T-helper 1 cell treated with Interleukin-12 subunit alpha and Interleukin-12 subunit beta and Interleukin-4 antibody, amounts not matched to agents 30 μg/mL and 1 μg/mL, for 36 hours (primary cell): ENCODE data around the gene BBOX1.
"Not testable (repeated sequence)": the region's sequence is repeated elsewhere in the genome, so short reads cannot be mapped to it uniquely, and the experiment has no call there.

Experiments used
- H3K27ac Mint-ChIP-seq: one replicate; pipeline ENCODE4 v1.8.0; 2021; ENCODE audit warnings: mild to moderate bottlenecking, mixed read lengths
- H3K27me3 Mint-ChIP-seq: one replicate; pipeline ENCODE4 v1.8.0; 2021; ENCODE audit warnings: low read depth, mixed read lengths
- H3K36me3 Mint-ChIP-seq: one replicate; pipeline ENCODE4 v1.8.0; 2021; ENCODE audit warnings: low read depth, mixed read lengths
- H3K4me1 Mint-ChIP-seq: one replicate; pipeline ENCODE4 v1.8.0; 2021; ENCODE audit warnings: low read depth, mixed read lengths
- H3K4me3 Mint-ChIP-seq: one replicate; pipeline ENCODE4 v1.8.0; 2021; ENCODE audit warnings: mild to moderate bottlenecking, moderate library complexity, mixed read lengths
- H3K9me3 Mint-ChIP-seq: one replicate; pipeline ENCODE4 v1.8.0; 2021; ENCODE audit warnings: mixed read lengths

BBOX1 gene

DNA sequence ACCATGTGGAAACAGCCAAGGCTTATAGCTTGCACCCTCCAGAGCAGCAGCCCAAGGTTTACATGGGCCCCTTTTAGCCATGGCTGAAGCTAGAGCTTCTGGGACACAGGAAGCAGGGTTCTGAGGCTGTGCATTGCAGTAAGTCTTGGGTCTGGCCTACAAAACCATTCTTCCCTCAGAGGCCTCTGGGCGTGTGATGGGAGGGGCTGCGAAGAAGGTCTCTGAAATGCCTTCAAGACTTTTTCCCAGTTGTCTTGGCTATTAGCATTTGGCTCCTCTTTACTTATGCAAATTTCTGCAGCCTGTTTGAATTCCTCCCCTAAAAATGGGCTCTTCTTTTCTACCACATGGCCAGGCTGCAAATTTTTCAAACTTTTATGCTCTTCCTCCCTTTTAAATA is 109.5 kb downstream of the BBOX1 start:
- no peaks in the 10 kb centered on the region for H3K4me1 Mint-ChIP-seq
- H3K9me3 Mint-ChIP-seq, result no peaks in the 10 kb centered on the region
- H3K36me3 Mint-ChIP-seq, result no peaks in the 10 kb centered on the region
- H3K27ac Mint-ChIP-seq, result no peak overlapping the region
- no peak overlapping the region for H3K4me3 Mint-ChIP-seq
- H3K27me3 Mint-ChIP-seq, result no peaks in the 10 kb centered on the region

DNA sequence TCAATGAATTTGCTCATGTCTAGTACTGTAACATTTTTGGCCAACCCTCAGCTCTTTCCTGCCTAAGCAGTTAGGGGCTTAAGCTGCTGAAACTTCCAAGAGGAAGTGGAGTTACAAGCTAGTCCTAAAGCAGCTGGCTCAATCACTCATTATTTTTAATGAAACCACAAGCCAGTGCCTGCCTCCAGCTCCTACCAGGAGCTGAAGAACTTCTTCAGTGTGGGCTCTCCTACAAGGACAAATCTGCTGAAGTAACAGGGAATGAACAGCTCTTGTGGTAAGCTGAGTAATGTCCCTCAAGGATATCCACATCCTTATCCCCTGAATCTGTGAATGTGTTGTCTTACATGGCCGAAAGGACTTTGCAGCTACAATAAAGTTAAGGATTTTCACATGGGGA is 112.5 kb downstream of the BBOX1 start:
- H3K27me3 Mint-ChIP-seq, result no peaks in the 10 kb centered on the region
- H3K4me1 Mint-ChIP-seq, result no peaks in the 10 kb centered on the region
- H3K4me3 Mint-ChIP-seq, result no peak overlapping the region
- no peaks in the 10 kb centered on the region for H3K36me3 Mint-ChIP-seq
- no peaks in the 10 kb centered on the region for H3K9me3 Mint-ChIP-seq
- no peak overlapping the region for H3K27ac Mint-ChIP-seq

DNA sequence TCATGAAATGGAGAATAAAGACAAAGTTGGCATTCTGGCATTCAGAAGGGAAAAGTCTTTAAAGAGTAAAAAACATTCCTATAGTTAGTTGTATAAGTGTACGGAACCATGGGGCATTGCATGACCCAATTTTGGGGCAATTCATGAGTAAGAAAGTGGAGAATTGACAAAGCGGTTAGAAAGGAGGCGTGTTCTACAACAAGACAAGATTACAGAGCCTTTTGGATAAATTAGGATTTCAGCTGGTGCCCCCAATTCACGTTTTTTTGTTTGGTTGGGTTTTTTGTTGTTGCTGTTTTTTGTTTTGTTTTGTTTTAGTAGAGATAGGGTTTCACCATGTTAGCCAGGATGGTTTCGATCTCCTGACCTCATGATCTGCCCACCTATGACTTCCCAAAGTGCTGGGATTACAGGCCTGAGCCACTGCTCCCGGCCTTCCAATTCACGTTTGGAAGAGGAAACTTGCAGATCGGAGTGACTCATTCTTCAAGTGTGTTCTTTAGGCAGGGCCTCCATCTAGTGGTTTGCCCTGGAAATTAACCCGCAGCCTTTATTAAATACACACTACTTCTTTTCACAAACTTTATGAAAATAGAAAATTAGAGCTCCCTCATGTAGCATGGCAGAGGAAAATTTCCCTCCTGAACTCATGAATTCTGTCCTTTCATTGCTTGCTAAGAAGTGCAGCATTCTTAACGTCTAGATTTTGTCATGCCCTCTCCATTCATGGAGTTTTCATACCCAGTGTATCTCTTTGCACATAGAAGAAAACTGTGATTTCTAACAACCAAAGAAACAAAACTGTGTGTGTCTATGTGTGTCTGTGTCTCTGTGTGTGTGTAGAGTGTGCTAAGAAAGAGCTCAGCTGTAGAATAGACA is 118.1 kb downstream of the BBOX1 start:
- Mint-ChIP-seq H3K27me3 (no peaks in the 10 kb centered on the region), H3K27ac (no peak overlapping the region), H3K36me3 (no peaks in the 10 kb centered on the region), H3K9me3 (no peaks in the 10 kb centered on the region), H3K4me3 (no peak overlapping the region), H3K4me1 (no peaks in the 10 kb centered on the region)

DNA sequence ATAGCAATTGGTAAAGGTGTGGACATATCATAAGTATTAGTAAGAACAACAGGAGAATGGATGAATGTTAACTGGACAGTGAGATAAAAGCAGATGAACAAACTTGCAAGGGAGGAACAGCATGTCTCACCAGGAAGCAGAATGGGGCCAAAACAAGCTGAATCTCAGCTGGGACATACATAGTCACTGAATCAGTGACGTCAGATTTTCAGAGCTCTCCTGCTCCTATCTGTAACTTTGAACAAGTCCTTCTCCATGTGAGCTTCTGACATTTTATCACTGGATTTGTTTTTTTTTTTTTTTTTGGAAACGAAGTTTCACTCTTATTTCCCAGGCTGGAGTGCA is 118.7 kb downstream of the BBOX1 start:
- no peaks in the 10 kb centered on the region for H3K4me1 Mint-ChIP-seq

DNA sequence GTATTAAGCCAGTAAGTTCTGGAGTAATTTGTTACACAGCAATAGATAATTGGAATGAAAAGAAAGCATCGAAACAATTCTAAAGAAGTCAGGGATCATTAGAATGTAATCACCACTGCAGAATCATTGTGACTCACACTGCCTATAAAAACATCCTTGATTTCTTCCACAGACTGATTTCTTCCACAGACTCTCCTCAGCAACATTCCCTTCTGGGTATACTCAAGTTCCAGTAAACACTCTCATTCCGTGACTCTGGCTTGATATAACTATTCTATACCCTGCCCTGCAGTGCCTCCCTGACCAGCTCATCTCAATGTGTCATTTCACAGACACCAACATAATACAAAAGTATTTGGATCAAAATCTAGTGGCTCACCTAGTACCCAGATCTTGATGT is 120.5 kb downstream of the BBOX1 start:
- H3K36me3 Mint-ChIP-seq, result no peaks in the 10 kb centered on the region
- H3K4me3 Mint-ChIP-seq, result no peak overlapping the region
- H3K4me1 Mint-ChIP-seq, result no peaks in the 10 kb centered on the region
- H3K27ac Mint-ChIP-seq, result no peak overlapping the region
- no peaks in the 10 kb centered on the region for H3K9me3 Mint-ChIP-seq
- H3K27me3 Mint-ChIP-seq, result no peaks in the 10 kb centered on the region

More for the DNA sequence above, 118.7 kb downstream of the BBOX1 start:
- no peak overlapping the region for H3K27ac Mint-ChIP-seq
- no peaks in the 10 kb centered on the region for H3K27me3 Mint-ChIP-seq
- no peaks in the 10 kb centered on the region for H3K9me3 Mint-ChIP-seq
- no peak overlapping the region for H3K4me3 Mint-ChIP-seq
- H3K36me3 Mint-ChIP-seq, result no peaks in the 10 kb centered on the region

DNA sequence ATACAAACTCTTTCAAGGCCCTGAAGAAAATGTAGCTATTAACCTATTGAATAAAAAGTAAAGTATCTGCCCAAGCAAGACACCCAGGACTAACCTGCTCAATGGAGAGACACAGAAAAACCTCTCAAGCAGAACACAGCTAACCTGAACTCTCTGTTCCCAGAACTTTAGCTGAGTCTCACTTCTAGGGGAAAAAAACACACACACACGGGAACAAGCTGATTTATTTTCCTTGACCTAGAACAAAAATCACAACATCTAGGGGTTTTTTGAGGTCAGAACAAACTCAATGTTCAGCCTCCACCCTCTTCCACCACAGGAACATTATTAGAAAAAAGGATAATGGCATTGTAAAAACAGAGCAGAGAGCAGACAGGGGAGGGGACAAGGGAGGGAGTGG is 121.6 kb downstream of the BBOX1 start:
- Mint-ChIP-seq H3K9me3 (no peaks in the 10 kb centered on the region), H3K4me3 (no peak overlapping the region), H3K27me3 (no peaks in the 10 kb centered on the region), H3K36me3 (no peaks in the 10 kb centered on the region), H3K4me1 (no peaks in the 10 kb centered on the region), H3K27ac (no peak overlapping the region)

DNA sequence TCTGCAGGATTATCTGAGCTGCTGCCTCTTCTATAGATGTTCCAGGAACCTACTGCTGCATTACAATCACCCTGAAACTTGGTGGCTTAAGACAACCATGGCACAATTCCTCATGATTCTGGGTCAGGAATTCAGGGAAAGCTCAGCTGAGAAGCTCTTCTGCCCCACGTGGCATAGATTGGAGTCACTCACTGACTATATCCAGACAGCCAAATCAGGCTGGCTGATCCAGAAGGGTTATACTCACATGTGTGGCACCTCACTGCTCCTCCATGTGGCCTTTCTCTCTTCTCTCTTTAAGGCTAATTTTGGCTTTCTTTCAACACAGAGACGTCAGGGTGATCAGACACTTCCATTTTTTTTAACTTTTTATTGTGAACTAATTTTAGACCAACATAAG is 125.5 kb downstream of the BBOX1 start:
- no peak overlapping the region for H3K4me3 Mint-ChIP-seq
- H3K27me3 Mint-ChIP-seq, result peaks cover 3% of the 10 kb centered on the region
- no peaks in the 10 kb centered on the region for H3K36me3 Mint-ChIP-seq
- no peaks in the 10 kb centered on the region for H3K9me3 Mint-ChIP-seq
- H3K4me1 Mint-ChIP-seq, result no peaks in the 10 kb centered on the region
- H3K27ac Mint-ChIP-seq, result no peak overlapping the region

DNA sequence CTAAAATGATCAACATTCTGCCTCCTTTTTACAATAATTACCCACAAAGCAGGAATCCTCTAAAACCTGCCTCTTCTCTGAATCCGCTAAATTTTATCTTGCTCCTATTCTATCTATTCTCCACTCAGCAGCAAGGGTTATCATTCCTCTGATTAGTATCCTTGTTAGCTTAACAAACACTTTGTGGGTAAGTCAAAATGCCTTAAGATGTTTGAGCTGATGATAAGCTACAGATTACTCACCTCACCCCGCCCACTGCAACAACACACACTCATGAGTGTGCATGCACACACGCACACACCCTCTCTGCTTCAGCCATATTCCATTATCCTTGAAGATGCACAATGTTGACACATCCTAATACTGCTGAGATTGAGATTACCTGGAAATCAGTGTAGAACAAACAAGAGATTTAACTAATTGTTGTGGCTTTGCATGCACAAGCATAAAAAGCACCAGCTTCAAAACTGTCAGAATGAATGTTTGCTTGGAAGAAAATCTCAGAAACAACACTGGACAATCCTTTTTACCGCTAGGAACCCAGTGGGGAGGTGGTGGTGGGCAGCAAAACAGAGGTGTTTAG is 130.9 kb downstream of the BBOX1 start:
- Mint-ChIP-seq H3K4me1 (no peaks in the 10 kb centered on the region), H3K27me3 (peaks cover 6% of the 10 kb centered on the region), H3K9me3 (no peaks in the 10 kb centered on the region), H3K27ac (no peak overlapping the region), H3K4me3 (no peak overlapping the region), H3K36me3 (no peaks in the 10 kb centered on the region)

DNA sequence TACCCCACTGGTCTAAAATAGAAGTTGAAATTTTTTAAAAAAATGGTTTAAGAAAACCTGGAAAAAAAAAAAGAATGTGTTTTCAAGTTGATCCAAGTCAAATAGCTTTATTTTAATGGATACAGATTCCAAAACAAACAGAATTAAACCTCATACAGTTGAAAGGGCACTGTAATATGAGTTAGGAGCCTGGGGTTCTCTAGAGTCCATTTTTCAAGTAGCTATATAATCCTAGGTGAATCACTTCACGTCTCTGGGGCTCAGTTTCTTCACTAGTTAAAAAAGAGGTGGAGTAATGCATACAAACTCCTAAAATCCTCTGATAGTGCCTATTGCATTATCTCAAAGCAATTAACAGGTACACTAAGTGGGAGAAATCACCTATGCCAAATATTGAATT is 132.9 kb downstream of the BBOX1 start:
- no peaks in the 10 kb centered on the region for H3K36me3 Mint-ChIP-seq
- H3K4me3 Mint-ChIP-seq, result no peak overlapping the region
- H3K9me3 Mint-ChIP-seq, result no peaks in the 10 kb centered on the region
- H3K27ac Mint-ChIP-seq, result no peak overlapping the region
- H3K4me1 Mint-ChIP-seq, result no peaks in the 10 kb centered on the region
- H3K27me3 Mint-ChIP-seq, result peaks cover 6% of the 10 kb centered on the region

DNA sequence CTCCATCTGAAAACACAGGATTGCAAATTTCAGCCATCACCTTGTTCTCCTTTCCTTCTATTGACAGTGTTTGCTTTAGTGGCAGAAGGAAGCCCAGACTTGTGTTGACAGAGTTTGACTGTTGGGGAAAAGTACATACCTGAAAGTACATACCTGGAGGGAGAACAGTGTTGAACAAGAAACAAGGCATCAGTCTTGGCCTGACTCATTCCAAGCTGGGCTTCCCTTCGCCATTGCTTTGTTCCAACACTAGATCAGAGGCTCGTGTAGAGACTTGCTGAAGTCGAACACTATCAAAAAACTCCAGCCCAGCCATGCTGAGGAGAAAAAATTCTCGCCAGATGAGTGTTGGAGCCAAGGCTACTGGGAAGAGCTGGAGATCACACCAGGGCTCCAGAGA is 133.4 kb downstream of the BBOX1 start:
- H3K36me3 Mint-ChIP-seq, result no peaks in the 10 kb centered on the region
- H3K27me3 Mint-ChIP-seq, result peaks cover 4% of the 10 kb centered on the region
- H3K4me3 Mint-ChIP-seq, result no peak overlapping the region
- no peaks in the 10 kb centered on the region for H3K9me3 Mint-ChIP-seq
- H3K4me1 Mint-ChIP-seq, result no peaks in the 10 kb centered on the region
- no peak overlapping the region for H3K27ac Mint-ChIP-seq

DNA sequence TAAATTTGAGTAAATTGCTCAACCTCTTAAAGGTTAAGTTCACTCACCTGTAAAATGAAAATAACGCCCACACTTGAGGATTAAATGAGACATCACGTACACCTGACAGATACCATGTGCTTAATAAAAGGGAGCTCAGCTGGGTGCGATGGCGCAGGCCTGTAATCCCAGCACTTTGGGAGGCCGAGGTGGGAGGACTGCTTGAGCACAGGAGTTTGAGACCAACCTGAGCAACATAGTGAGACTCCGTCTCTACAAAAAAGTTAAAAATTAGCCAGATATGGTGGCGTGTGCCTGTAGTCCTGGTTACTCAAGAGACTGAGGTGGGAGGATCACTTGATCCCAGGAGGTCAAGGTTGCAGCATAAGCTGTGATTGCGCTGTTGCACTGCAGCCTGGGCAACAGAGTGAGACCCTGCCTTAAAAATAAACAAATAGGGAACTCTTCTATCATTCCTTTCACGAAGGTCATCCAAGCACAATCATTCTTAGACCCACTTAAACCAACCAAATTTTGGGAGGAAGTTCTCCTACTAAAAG is 134.1 kb downstream of the BBOX1 start:
- Mint-ChIP-seq H3K4me3 (no peak overlapping the region), H3K27me3 (peaks cover 4% of the 10 kb centered on the region), H3K4me1 (no peaks in the 10 kb centered on the region), H3K9me3 (no peaks in the 10 kb centered on the region), H3K27ac (no peak overlapping the region), H3K36me3 (no peaks in the 10 kb centered on the region)

DNA sequence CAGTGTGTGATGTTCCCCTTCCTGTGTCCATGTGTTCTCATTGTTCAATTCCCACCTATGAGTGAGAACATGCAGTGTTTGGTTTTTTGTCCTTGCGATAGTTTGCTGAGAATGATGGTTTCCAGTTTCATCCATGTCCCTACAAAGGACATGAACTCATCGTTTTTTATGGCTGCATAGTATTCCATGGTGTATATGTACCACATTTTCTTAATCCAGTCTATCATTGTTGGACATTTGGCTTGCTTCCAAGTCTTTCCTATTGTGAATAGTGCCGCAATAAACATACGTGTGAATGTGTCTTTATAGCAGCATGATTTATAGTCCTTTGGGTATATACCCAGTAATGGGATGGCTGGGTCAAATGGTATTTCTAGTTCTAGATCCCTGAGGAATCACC is 134.9 kb downstream of the BBOX1 start:
- not testable (repeated sequence) for H3K9me3 Mint-ChIP-seq

More for the DNA sequence above, 134.9 kb downstream of the BBOX1 start:
- not testable (repeated sequence) for H3K27me3 Mint-ChIP-seq, H3K4me1 Mint-ChIP-seq, H3K36me3 Mint-ChIP-seq, H3K4me3 Mint-ChIP-seq, H3K27ac Mint-ChIP-seq
